ENCODE results near the gene ZNF213. TPM values are rescaled to one million over a fixed set of nuclear protein-coding genes. Genes with fewer than 3 reads are reported as not detected.

The ZNF213 gene
- polyA plus RNA-seq, 4 donors, result 10.8 to 12.8 (median 11.8) TPM

DNA sequence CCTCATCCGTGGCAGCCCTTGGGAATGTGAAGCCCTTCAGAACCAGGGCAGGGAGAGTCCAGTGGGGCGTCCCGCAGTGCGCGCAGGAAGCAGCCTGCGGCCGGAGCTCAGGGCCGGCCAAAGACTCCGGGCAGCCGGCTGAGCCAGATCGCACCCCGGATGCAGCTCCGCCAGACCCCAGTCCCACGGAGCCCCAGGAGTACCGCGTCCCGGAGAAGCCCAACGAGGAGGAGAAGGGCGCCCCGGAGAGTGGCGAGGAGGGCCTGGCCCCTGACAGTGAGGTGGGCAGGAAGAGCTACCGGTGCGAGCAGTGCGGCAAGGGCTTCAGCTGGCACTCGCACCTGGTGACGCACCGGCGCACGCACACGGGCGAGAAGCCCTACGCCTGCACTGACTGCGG is 15.5 kb upstream of the ZNF213 start:
- Histone ChIP-seq H3K27ac (ENCODE audit: low read depth in 1 of 3, low read length in 2 of 3) (no peak overlapping the region), H3K36me3 (ENCODE audit: control insufficient read depth in 3 of 3, insufficient read depth in 2 of 3, low read depth in 1 of 3, low read length in 3 of 3) (peaks cover 0 to 71% (median 0%) of the 10 kb centered on the region in 3 donors), H3K27me3 (ENCODE audit: control insufficient read depth in 3 of 3, insufficient read depth in 3 of 3, low read length in 3 of 3) (no peaks in the 10 kb centered on the region), H3K4me1 (ENCODE audit: control insufficient read depth in 3 of 3, insufficient read depth in 2 of 3, low read depth in 1 of 3, low read length in 2 of 3) (peaks cover 0 to 6% (median 0%) of the 10 kb centered on the region in 3 donors), H3K9me3 (ENCODE audit: control insufficient read depth in 2 of 2, insufficient read depth in 1 of 2, low read depth in 1 of 2, low read length in 1 of 2) (no peaks in the 10 kb centered on the region), H3K4me3 (ENCODE audit: low read depth in 1 of 3, low read length in 3 of 3) (no peak overlapping the region)
- 95 to 96% (median 96%) methylated on average over 29 to 33 of the region's 33 CpGs for WGBS, 3 donors
- DNase-seq (no peak), FAIRE-seq (no peak)

DNA sequence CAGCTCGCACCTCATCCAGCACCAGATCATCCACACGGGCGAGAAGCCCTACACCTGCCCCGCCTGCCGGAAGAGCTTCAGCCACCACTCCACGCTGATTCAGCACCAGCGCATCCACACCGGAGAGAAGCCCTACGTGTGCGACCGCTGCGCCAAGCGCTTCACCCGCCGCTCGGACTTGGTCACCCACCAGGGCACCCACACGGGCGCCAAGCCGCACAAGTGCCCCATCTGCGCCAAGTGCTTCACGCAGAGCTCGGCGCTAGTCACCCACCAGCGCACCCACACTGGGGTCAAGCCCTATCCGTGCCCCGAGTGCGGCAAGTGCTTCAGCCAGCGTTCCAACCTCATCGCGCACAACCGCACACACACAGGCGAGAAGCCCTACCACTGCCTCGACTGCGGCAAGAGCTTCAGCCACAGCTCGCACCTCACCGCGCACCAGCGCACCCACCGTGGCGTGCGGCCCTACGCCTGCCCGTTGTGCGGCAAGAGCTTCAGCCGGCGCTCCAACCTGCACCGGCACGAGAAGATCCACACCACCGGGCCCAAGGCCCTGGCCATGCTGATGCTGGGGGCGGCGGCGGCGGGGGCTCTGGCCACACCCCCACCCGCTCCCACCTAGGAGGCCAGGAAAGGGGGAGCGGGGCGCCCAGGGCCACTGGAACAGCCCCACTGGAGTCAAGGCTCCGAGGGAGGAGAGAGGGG is 15.0 kb upstream of the ZNF213 start:
- no peak for DNase-seq
- no peak for FAIRE-seq
- Histone ChIP-seq H3K36me3 (ENCODE audit: control insufficient read depth in 3 of 3, insufficient read depth in 2 of 3, low read depth in 1 of 3, low read length in 3 of 3) (peaks cover 0 to 67% (median 0%) of the 10 kb centered on the region in 3 donors), H3K9me3 (ENCODE audit: control insufficient read depth in 2 of 2, insufficient read depth in 1 of 2, low read depth in 1 of 2, low read length in 1 of 2) (no peaks in the 10 kb centered on the region), H3K27me3 (ENCODE audit: control insufficient read depth in 3 of 3, insufficient read depth in 3 of 3, low read length in 3 of 3) (no peaks in the 10 kb centered on the region), H3K4me3 (ENCODE audit: low read depth in 1 of 3, low read length in 3 of 3) (no peak overlapping the region), H3K4me1 (ENCODE audit: control insufficient read depth in 3 of 3, insufficient read depth in 2 of 3, low read depth in 1 of 3, low read length in 2 of 3) (peaks cover 0 to 6% (median 0%) of the 10 kb centered on the region in 3 donors), H3K27ac (ENCODE audit: low read depth in 1 of 3, low read length in 2 of 3) (no peak overlapping the region)
- 94 to 97% (median 95%) methylated on average over 47 to 57 of the region's 57 CpGs for WGBS, 3 donors

GRCh38 chr16:3120435-3120834 is 14.4 kb upstream of the ZNF213 start:
- Histone ChIP-seq H3K4me1 (ENCODE audit: control insufficient read depth in 3 of 3, insufficient read depth in 2 of 3, low read depth in 1 of 3, low read length in 2 of 3) (peaks cover 0 to 11% (median 0%) of the 10 kb centered on the region in 3 donors), H3K9me3 (ENCODE audit: control insufficient read depth in 2 of 2, insufficient read depth in 1 of 2, low read depth in 1 of 2, low read length in 1 of 2) (no peaks in the 10 kb centered on the region), H3K36me3 (ENCODE audit: control insufficient read depth in 3 of 3, insufficient read depth in 2 of 3, low read depth in 1 of 3, low read length in 3 of 3) (peaks cover 0 to 61% (median 0%) of the 10 kb centered on the region in 3 donors), H3K4me3 (ENCODE audit: low read depth in 1 of 3, low read length in 3 of 3) (no peak overlapping the region), H3K27ac (ENCODE audit: low read depth in 1 of 3, low read length in 2 of 3) (no peak overlapping the region), H3K27me3 (ENCODE audit: control insufficient read depth in 3 of 3, insufficient read depth in 3 of 3, low read length in 3 of 3) (no peaks in the 10 kb centered on the region)
- 86 to 95% (median 93%) methylated on average over 15 to 16 of the region's 16 CpGs for WGBS, 3 donors
- DNase-seq, result no peak
- FAIRE-seq, result no peak

GRCh38 chr16:3121851-3122467 is 12.9 kb upstream of the ZNF213 start:
- no peak overlapping the region for H3K4me3 ChIP-seq (ENCODE audit: low read depth in 1 of 3, low read length in 3 of 3)
- DNase-seq (no peak), FAIRE-seq (no peak)
- no peaks in the 10 kb centered on the region for H3K9me3 ChIP-seq (ENCODE audit: control insufficient read depth in 2 of 2, insufficient read depth in 1 of 2, low read depth in 1 of 2, low read length in 1 of 2)
- H3K27ac ChIP-seq (ENCODE audit: low read depth in 1 of 3, low read length in 2 of 3), result no peak overlapping the region
- peaks cover 0 to 11% (median 0%) of the 10 kb centered on the region in 3 donors for H3K4me1 ChIP-seq (ENCODE audit: control insufficient read depth in 3 of 3, insufficient read depth in 2 of 3, low read depth in 1 of 3, low read length in 2 of 3)
- WGBS, 3 donors, result 31 to 67% (median 49%) methylated on average over 7 of the region's 7 CpGs
- H3K36me3 ChIP-seq (ENCODE audit: control insufficient read depth in 3 of 3, insufficient read depth in 2 of 3, low read depth in 1 of 3, low read length in 3 of 3), result peaks cover 0 to 50% (median 0%) of the 10 kb centered on the region in 3 donors
- H3K27me3 ChIP-seq (ENCODE audit: control insufficient read depth in 3 of 3, insufficient read depth in 3 of 3, low read length in 3 of 3), result no peaks in the 10 kb centered on the region

- Histone ChIP-seq H3K4me3 (ENCODE audit: low read depth in 1 of 3, low read length in 3 of 3) (no peak overlapping the region), H3K36me3 (ENCODE audit: control insufficient read depth in 3 of 3, insufficient read depth in 2 of 3, low read depth in 1 of 3, low read length in 3 of 3) (peaks cover 0 to 44% (median 0%) of the 10 kb centered on the region in 3 donors), H3K27ac (ENCODE audit: low read depth in 1 of 3, low read length in 2 of 3) (no peak overlapping the region), H3K4me1 (ENCODE audit: control insufficient read depth in 3 of 3, insufficient read depth in 2 of 3, low read depth in 1 of 3, low read length in 2 of 3) (peaks cover 0 to 11% (median 0%) of the 10 kb centered on the region in 3 donors), H3K9me3 (ENCODE audit: control insufficient read depth in 2 of 2, insufficient read depth in 1 of 2, low read depth in 1 of 2, low read length in 1 of 2) (no peaks in the 10 kb centered on the region), H3K27me3 (ENCODE audit: control insufficient read depth in 3 of 3, insufficient read depth in 3 of 3, low read length in 3 of 3) (no peaks in the 10 kb centered on the region)
- DNase-seq, result no peak
- FAIRE-seq, result no peak
- 48 to 65% (median 56%) methylated on average over 7 to 8 of the region's 8 CpGs for WGBS, 3 donors
Measured at GRCh38 chr16:3122926-3123570, 11.8 kb upstream of the ZNF213 start.

- Histone ChIP-seq H3K4me1 (ENCODE audit: control insufficient read depth in 3 of 3, insufficient read depth in 2 of 3, low read depth in 1 of 3, low read length in 2 of 3) (peaks cover 0 to 14% (median 0%) of the 10 kb centered on the region in 3 donors), H3K9me3 (ENCODE audit: control insufficient read depth in 2 of 2, insufficient read depth in 1 of 2, low read depth in 1 of 2, low read length in 1 of 2) (no peaks in the 10 kb centered on the region), H3K27ac (ENCODE audit: low read depth in 1 of 3, low read length in 2 of 3) (peak overlapping the region; percentile 56 to 89 (median 82)), H3K36me3 (ENCODE audit: control insufficient read depth in 3 of 3, insufficient read depth in 2 of 3, low read depth in 1 of 3, low read length in 3 of 3) (peaks cover 0 to 40% (median 0%) of the 10 kb centered on the region in 3 donors), H3K4me3 (ENCODE audit: low read depth in 1 of 3, low read length in 3 of 3) (peak overlapping the region; percentile 59 to 86 (median 63)), H3K27me3 (ENCODE audit: control insufficient read depth in 3 of 3, insufficient read depth in 3 of 3, low read length in 3 of 3) (no peaks in the 10 kb centered on the region)
- DNase-seq, result peak; percentile 97 to 98
- WGBS, 3 donors, result 0% methylated on average over 61 to 72 of the region's 72 CpGs
- FAIRE-seq, result no peak
Measured at GRCh38 chr16:3123986-3124886, 10.6 kb upstream of the ZNF213 start.

- Histone ChIP-seq H3K27ac (ENCODE audit: low read depth in 1 of 3, low read length in 2 of 3) (no peak overlapping the region), H3K9me3 (ENCODE audit: control insufficient read depth in 2 of 2, insufficient read depth in 1 of 2, low read depth in 1 of 2, low read length in 1 of 2) (no peaks in the 10 kb centered on the region), H3K36me3 (ENCODE audit: control insufficient read depth in 3 of 3, insufficient read depth in 2 of 3, low read depth in 1 of 3, low read length in 3 of 3) (peaks cover 0 to 32% (median 0%) of the 10 kb centered on the region in 3 donors), H3K27me3 (ENCODE audit: control insufficient read depth in 3 of 3, insufficient read depth in 3 of 3, low read length in 3 of 3) (no peaks in the 10 kb centered on the region), H3K4me1 (ENCODE audit: control insufficient read depth in 3 of 3, insufficient read depth in 2 of 3, low read depth in 1 of 3, low read length in 2 of 3) (peaks cover 0 to 21% (median 0%) of the 10 kb centered on the region in 3 donors), H3K4me3 (ENCODE audit: low read depth in 1 of 3, low read length in 3 of 3) (no peak overlapping the region)
- FAIRE-seq (no peak), DNase-seq (no peak)
- WGBS, 3 donors, result 62 to 73% (median 64%) methylated on average over 6 of the region's 6 CpGs
Measured at GRCh38 chr16:3127745-3128144, 7.1 kb upstream of the ZNF213 start.

Data from small intestine (tissue), 7 donors.